ENCODE data around the gene RHO. TPM values are rescaled to one million over a fixed set of nuclear protein-coding genes. Genes with fewer than 3 reads are reported as not detected.

Gene RHO
- polyA plus RNA-seq, 1 of the 3 experiments (the other 2 are of a cell fraction), result not detected

DNA sequence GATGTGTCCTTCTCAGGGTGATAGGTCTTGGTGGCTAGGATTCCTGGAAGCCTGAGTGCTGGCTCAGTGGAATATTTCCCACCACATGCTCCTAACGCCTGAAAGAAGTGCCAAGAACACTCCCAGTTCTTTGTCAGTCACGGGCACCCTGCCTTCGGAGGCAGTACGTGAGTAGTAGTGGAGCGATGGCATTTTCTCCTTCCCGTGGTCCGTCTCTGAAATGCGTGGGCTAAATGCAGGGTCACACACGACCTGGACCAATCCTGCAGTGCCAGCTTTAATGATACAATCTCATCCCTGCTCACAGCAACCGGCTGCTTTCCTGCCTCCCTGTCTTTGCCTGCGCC lies 29.1 kb downstream of the RHO start:
- Histone ChIP-seq H4K20me1 (ENCODE audit: insufficient read depth) (no peaks in the 10 kb centered on the region), H3K4me2 (no peak overlapping the region), H3K27ac (ENCODE audit: low read depth in 2 of 2, low read length in 1 of 2) (peak overlapping the region in 1 of 2 experiments; percentile 78; a peak in 2 of 4 replicates), H3K9me2 (no peaks in the 10 kb centered on the region), H3K79me2 (ENCODE audit: insufficient read depth) (no peaks in the 10 kb centered on the region), H3K9ac (no peak overlapping the region), H3K36me3 (replicated peaks in 1 of 2; ENCODE audit: control insufficient read depth in 1 of 2, insufficient read depth in 2 of 2, low read length in 1 of 2) (no peaks in the 10 kb centered on the region), H3K27me3 (ENCODE audit: insufficient read depth) (no peaks in the 10 kb centered on the region), H3F3A (replicated peaks; ENCODE audit: insufficient read depth) (peaks cover 13% of the 10 kb centered on the region), H3K4me3 (ENCODE audit: low read depth in 2 of 2, low read length in 1 of 2) (no peak overlapping the region), H3K9me3 (no peaks in the 10 kb centered on the region), H3K4me1 (ENCODE audit: control insufficient read depth in 1 of 2, insufficient read depth in 2 of 2, low read depth in 1 of 2, low read length in 1 of 2) (peaks cover 36 to 70% of the 10 kb centered on the region in 2 experiments), H2AFZ (ENCODE audit: low read depth) (no peak overlapping the region)
- POLR2A ChIA-PET, result no interaction called here
- DNase-seq, result peak; percentile 68
- TF ChIP-seq CTCF (IDR thresholded peaks at IDR 0.05) (no peak), SMC3 (IDR thresholded peaks at IDR 0.05; ENCODE audit: low read depth, low read length) (no peak), FOSL2 (IDR thresholded peaks at IDR 0.05; ENCODE audit: borderline replicate concordance, low read depth) (no peak), PBX3 (IDR thresholded peaks at IDR 0.05) (no peak), NFIC (IDR thresholded peaks at IDR 0.05; ENCODE audit: borderline replicate concordance) (no peak)
- TF ChIP-seq, protein P1, sequence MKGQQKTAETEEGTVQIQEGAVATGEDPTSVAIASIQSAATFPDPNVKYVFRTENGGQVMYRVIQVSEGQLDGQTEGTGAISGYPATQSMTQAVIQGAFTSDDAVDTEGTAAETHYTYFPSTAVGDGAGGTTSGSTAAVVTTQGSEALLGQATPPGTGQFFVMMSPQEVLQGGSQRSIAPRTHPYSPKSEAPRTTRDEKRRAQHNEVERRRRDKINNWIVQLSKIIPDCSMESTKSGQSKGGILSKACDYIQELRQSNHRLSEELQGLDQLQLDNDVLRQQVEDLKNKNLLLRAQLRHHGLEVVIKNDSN (IDR thresholded peaks at IDR 0.05; ENCODE audit: borderline replicate concordance, low read depth), result no peak
- CTCF ChIA-PET, result interaction anchor here (1.4 to 5.4 kb wide), 2 partner anchors 8 to 67 kb away, joined by 6 to 18 read pairs; no protein-coding TSS in a partner anchor
- 88% methylated on average over 10 of the region's 11 CpGs for WGBS (ENCODE audit: low lambda C conversion rate)

- ChIA-PET CTCF (interaction anchor here (1.1 to 5.4 kb wide), 5 partner anchors 8 to 68 kb away, joined by 3 to 18 read pairs (median 4); no protein-coding TSS in a partner anchor), POLR2A (interaction anchor here (0.9 kb wide), 1 partner anchor 116 kb away, joined by 4 read pairs; no protein-coding TSS in a partner anchor)
- Histone ChIP-seq H3K9me2 (no peaks in the 10 kb centered on the region), H3F3A (replicated peaks; ENCODE audit: insufficient read depth) (peaks cover 13% of the 10 kb centered on the region), H2AFZ (ENCODE audit: low read depth) (no peak overlapping the region), H4K20me1 (ENCODE audit: insufficient read depth) (no peaks in the 10 kb centered on the region), H3K36me3 (replicated peaks in 1 of 2; ENCODE audit: control insufficient read depth in 1 of 2, insufficient read depth in 2 of 2, low read length in 1 of 2) (no peaks in the 10 kb centered on the region), H3K27ac (ENCODE audit: low read depth in 2 of 2, low read length in 1 of 2) (peak overlapping the region; percentile 78 to 85; a peak in 3 of 4 replicates), H3K4me2 (peak overlapping the region; percentile 78), H3K27me3 (ENCODE audit: insufficient read depth) (no peaks in the 10 kb centered on the region), H3K4me3 (ENCODE audit: low read depth in 2 of 2, low read length in 1 of 2) (no peak overlapping the region), H3K9me3 (no peaks in the 10 kb centered on the region), H3K9ac (no peak overlapping the region), H3K4me1 (ENCODE audit: control insufficient read depth in 1 of 2, insufficient read depth in 2 of 2, low read depth in 1 of 2, low read length in 1 of 2) (peaks cover 36 to 64% of the 10 kb centered on the region in 2 experiments), H3K79me2 (ENCODE audit: insufficient read depth) (no peaks in the 10 kb centered on the region)
- WGBS (ENCODE audit: low lambda C conversion rate), result 84% methylated on average over 14 of the region's 15 CpGs
- no peak for DNase-seq
- TF ChIP-seq FOXJ3 (CRISPR knock-in tag; IDR thresholded peaks at IDR 0.05), result no peak
- TF ChIP-seq RAD21 (IDR thresholded peaks at IDR 0.05; ENCODE audit: low read length), result no peak
- TF ChIP-seq FOXM1 (IDR thresholded peaks at IDR 0.05; ENCODE audit: low read depth), result no peak
- TF ChIP-seq USF2 (IDR thresholded peaks at IDR 0.05; ENCODE audit: borderline replicate concordance, low read depth, low read length), result no peak
- TF ChIP-seq JUND (IDR thresholded peaks at IDR 0.05), result no peak
- no peak for TF ChIP-seq RFX5 (IDR thresholded peaks at IDR 0.05; ENCODE audit: low read length)
- TF ChIP-seq TCF12 (IDR thresholded peaks at IDR 0.05), result no peak
- no peak for TF ChIP-seq MEF2A (IDR thresholded peaks at IDR 0.05; ENCODE audit: borderline replicate concordance, low read depth)
- no peak for TF ChIP-seq RXRA (IDR thresholded peaks at IDR 0.05; ENCODE audit: borderline replicate concordance, low read depth)
- no peak for TF ChIP-seq NFIC (IDR thresholded peaks at IDR 0.05; ENCODE audit: borderline replicate concordance)
- TF ChIP-seq POLR2AphosphoS5 (IDR thresholded peaks at IDR 0.05; ENCODE audit: low read depth, low read length), result no peak
- TF ChIP-seq IRF3 (IDR thresholded peaks at IDR 0.05; ENCODE audit: low read depth, low read length), result no peak
- TF ChIP-seq, protein P2, sequence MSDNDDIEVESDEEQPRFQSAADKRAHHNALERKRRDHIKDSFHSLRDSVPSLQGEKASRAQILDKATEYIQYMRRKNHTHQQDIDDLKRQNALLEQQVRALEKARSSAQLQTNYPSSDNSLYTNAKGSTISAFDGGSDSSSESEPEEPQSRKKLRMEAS (IDR thresholded peaks at IDR 0.05; ENCODE audit: low read depth), result no peak
- no peak for TF ChIP-seq MXI1 (IDR thresholded peaks at IDR 0.05; ENCODE audit: low read depth, low read length)
- no peak for TF ChIP-seq PBX3 (IDR thresholded peaks at IDR 0.05)
Measured at GRCh38 chr3:129558081-129558771, 29.8 kb downstream of the RHO start.
